AG04450 (cell line): ENCODE measurements around the gene GH2. TPM values are rescaled to one million over a fixed set of nuclear protein-coding genes. Genes with fewer than 3 reads are reported as not detected.
"Not testable (repeated sequence)": the region's sequence is repeated elsewhere in the genome, so short reads cannot be mapped to it uniquely, and the experiment has no call there.

Experiments used
- CTCF ChIA-PET: fragments of 300-600, 350-600 bp; formaldehyde crosslinking; extraction: SDS; loops from one replicate; lab custom pipeline; 2022; ENCODE audit warnings: antibody characterized with exemption, inconsistent platforms; lab: Charles Lee
- POLR2A ChIA-PET: fragments of 350-600 bp; formaldehyde crosslinking; extraction: SDS; loops from one replicate; lab custom pipeline; 2021; ENCODE audit warnings: antibody characterized with exemption, inconsistent platforms; lab: Yijun Ruan, JAX
- DNase-seq: peaks from one replicate; pipeline ENCODE4 v3.0.0-alpha.2; 2011; ENCODE audit warnings: low read depth, low spot score
- H3K27ac ChIP-seq: one replicate; pipeline ENCODE4 v1.5.1; 2012; ENCODE audit warnings: low read depth, low read length, control low read depth
- H3K27me3 ChIP-seq: one replicate; pipeline ENCODE4 v1.6.0; 2012; ENCODE audit warnings: low read length; ENCODE audit not compliant: control insufficient read depth, insufficient read depth
- H3K4me3 ChIP-seq: 2 replicates; pipeline ENCODE4 v1.5.1; 2011; ENCODE audit warnings: mild to moderate bottlenecking, low read depth, low read length, control low read depth
- H3K9me3 ChIP-seq: 2 replicates; pipeline ENCODE4 v1.5.1; 2012; ENCODE audit warnings: low read length; ENCODE audit not compliant: control insufficient read depth, insufficient read depth
- polyA plus RNA-seq: library from polyadenylated mRNA; depleted of rRNA; stranded (reverse); fragments of >200 nt; gene quantifications from 2 replicates; pipeline ENCODE4 v1.2.3, GENCODE V29; 2011
- TF ChIP-seq, protein P1 (sequence below): IDR thresholded peaks from 2 replicates; pipeline ENCODE4 v1.5.1; 2011; ENCODE audit warnings: low read depth, low read length, control low read depth, inconsistent platforms

The GH2 gene
- polyA plus RNA-seq, 1 experiment: not detected

DNA sequence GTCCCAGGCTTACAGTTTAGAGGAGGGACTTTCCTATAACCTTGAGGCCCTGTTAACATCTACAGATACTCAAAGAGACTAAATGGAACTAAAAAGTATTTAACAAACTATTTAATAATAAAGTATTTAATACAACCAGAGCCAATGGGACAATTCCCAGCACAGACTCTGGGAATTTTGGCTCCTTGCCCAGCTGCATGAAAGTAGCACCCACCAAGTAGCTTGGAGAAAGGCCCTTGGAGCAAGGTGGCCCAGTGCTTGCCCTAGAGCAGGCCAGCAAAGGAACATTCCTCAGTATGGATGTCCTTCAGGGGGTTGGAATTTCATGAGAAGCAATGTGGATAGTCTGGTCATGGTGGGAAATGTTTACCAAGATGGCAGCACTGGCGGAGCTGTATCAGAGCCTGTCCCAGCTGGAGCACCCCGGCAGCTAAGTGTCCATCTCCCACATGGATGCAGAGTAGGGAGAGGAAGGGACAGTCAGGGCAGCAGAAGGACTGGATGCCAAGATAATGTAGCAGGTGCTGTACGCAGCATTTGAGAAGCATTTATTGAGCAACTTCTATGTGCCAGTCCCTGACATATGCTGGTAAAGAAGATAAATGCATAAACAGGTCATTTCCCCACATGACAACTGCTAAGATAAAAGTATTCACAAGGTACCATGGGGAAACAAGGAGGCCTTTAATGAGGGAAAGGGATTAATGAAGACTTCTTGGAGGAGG is 34.1 kb downstream of the GH2 start:
- no peak overlapping the region for H3K4me3 ChIP-seq
- peaks cover 8% of the 10 kb centered on the region for H3K27me3 ChIP-seq
- ChIA-PET CTCF (no interaction called here), POLR2A (no interaction called here)
- peaks cover 15% of the 10 kb centered on the region for H3K9me3 ChIP-seq
- TF ChIP-seq, protein P1, sequence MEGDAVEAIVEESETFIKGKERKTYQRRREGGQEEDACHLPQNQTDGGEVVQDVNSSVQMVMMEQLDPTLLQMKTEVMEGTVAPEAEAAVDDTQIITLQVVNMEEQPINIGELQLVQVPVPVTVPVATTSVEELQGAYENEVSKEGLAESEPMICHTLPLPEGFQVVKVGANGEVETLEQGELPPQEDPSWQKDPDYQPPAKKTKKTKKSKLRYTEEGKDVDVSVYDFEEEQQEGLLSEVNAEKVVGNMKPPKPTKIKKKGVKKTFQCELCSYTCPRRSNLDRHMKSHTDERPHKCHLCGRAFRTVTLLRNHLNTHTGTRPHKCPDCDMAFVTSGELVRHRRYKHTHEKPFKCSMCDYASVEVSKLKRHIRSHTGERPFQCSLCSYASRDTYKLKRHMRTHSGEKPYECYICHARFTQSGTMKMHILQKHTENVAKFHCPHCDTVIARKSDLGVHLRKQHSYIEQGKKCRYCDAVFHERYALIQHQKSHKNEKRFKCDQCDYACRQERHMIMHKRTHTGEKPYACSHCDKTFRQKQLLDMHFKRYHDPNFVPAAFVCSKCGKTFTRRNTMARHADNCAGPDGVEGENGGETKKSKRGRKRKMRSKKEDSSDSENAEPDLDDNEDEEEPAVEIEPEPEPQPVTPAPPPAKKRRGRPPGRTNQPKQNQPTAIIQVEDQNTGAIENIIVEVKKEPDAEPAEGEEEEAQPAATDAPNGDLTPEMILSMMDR: no peak
- no peak overlapping the region for H3K27ac ChIP-seq
- DNase-seq: no peak

DNA sequence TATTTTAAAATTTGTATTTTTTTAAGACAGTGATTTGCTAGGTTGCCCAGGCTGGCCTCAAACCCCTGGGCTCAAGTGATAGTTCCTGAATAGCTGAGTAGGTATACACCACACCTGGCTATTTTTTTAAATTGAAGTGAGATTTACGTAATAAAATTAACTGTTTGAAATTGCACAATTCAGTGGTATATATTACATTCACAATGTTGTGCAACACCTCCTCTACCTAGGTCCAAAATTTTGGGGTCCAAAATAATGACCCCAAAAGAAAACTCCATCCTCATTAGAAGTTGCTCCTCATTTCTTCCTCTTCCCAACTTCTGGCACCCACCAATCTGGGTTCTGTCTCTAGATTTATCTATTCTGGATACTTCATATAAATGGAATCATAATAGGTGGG is 36.2 kb downstream of the GH2 start:
- Histone ChIP-seq H3K27ac (no peak overlapping the region), H3K27me3 (peaks cover 4% of the 10 kb centered on the region), H3K9me3 (peaks cover 15% of the 10 kb centered on the region), H3K4me3 (no peak overlapping the region)
- TF ChIP-seq, protein P1: no peak
- no peak for DNase-seq
- CTCF ChIA-PET: interaction anchor here (1.5 kb wide), 1 partner anchor 11 kb away, joined by 5 read pairs; no protein-coding TSS in a partner anchor
- POLR2A ChIA-PET: no interaction called here

DNA sequence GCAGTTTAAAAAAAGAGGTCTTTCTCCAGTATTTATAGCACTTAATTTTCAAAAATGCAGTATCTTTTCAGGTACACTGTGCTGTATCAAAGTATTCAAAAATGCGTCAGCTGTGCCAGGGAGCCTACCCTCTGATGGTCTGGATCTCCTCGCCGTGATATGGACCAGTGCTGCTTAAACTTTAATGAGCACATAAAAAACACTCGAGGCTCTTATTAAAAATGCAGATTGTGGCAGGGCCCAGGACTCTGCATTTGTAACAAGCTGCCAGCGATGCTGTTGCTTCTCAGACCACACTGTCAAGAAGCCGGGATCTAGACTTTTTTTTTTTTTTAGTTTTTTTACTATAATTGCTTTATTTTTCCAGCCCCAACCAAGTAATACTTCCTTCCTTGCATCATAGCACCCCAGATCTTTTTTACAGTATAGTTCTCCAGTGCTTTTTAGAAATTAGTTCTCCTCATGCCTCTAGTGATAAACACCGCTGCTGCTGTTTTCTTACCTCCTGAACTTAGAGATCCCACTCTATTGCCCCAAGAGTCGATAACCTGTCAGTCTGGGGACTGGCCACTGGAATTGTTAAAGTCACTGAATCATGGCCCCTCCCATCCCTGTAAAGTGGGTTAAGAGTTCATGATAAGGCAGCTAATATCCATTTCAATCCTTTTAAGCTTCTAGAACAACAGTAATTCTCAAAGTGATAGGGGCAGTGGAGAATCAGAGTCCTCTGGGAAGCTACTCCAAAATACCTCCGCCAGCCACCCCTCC is 37.6 kb downstream of the GH2 start:
- no peak overlapping the region for H3K4me3 ChIP-seq
- H3K27me3 ChIP-seq: no peaks in the 10 kb centered on the region
- TF ChIP-seq, protein P1: no peak
- POLR2A ChIA-PET: interaction anchor here (0.5 to 1.5 kb wide), 10 partner anchors 18 to 661 kb away, joined by 3 to 12 read pairs (median 6); partner anchors contain the start of genes CCDC47 and DDX42
- H3K9me3 ChIP-seq: peaks cover 8% of the 10 kb centered on the region
- DNase-seq: no peak
- CTCF ChIA-PET: interaction anchor here (0.6 to 1.5 kb wide), 7 partner anchors 10 to 1200 kb away, joined by 3 to 6 read pairs (median 4); partner anchors contain the start of gene CSHL1
- H3K27ac ChIP-seq: peak overlapping the region; percentile 77

DNA sequence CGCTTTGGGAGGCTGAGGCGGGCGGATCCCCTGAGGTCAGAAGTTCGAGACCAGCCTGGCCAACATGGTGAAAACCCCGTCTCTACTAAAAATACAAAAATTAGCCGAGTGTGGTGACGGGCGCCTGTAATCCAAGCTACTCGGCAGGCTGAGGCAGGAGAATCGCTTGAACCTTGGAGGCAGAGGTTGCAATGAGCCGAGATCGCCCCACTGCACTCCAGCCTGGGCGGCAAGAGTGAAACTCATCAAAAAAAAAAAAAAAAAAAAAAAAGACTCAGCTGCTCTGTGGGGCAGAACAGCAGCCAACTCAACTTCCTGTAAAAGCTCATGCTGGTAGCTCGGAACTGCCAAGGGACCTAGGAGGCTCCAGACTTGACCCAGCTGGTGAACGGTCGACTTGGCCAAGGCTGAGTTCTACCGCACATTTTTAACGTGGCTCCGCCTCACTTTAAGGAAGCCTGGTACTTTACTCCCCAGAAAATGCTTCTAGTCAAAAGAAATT is 38.3 kb downstream of the GH2 start:
- Histone ChIP-seq H3K4me3 (peak overlapping the region; percentile 61), H3K27ac (peak overlapping the region; percentile 77)
- H3K9me3 ChIP-seq, H3K27me3 ChIP-seq: not testable (repeated sequence)
- CTCF ChIA-PET: interaction anchor here (0.6 to 1.5 kb wide), 5 partner anchors 9 to 1201 kb away, joined by 3 to 6 read pairs (median 4); partner anchors contain the start of gene CSHL1
- POLR2A ChIA-PET: interaction anchor here (0.5 to 1.5 kb wide), 11 partner anchors 17 to 662 kb away, joined by 3 to 12 read pairs (median 6); partner anchors contain the start of genes CCDC47 and DDX42
- peak; percentile 44 for DNase-seq

DNA sequence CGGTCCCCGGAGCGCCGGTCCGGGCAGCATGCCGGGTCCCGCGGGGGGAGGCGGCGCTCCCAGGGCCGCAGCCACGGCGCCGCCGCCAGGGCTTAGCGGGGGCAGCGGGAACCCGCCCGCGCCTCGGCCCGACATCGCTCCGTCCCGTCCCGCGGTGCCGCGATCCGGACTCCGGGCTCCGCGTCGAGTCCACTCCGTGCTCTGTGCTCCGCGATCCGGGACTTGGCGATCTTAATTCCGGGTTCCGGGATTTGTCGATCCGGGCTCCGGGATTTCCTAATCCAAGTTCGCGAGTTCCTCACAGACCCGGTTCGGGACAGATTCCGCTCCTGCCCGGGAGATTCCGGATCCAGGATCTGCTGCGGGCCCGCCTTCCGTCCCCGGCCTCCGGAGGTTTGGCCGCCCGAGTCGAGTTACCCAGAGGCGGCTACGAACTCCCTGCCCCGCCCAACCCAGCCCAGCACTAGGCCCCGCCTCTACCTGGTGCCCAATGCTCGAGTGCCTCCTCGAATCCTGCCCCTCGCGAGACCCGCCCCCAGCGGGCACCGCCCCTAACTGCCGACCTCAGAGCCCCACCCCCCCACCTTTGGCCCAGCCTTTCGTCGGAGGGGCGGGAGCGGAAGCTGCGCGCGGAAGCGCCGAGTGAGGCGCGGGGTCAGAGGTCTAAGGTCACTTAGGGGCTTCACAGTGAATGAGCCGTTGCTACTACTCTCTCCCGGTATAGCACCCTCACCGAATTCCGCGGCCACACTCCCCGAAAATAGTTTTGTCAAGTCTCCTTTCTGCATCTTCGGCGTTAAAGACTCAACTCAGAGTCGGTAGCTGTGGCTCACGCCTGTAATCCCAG is 39.0 kb downstream of the GH2 start, which contains the start of gene SMARCD2:
Gene SMARCD2 (minus strand): TSS at position 146 of the 847 bp plus-strand sequence. CDS start 11 bp downstream, at position 135.
- H3K4me3 ChIP-seq: peak within 1 kb of the TSS; percentile 88
- TF ChIP-seq, protein P1: no peak
- peak; percentile 99 for DNase-seq
- ChIA-PET POLR2A (interaction anchor here (0.6 to 1.7 kb wide), 8 partner anchors 16 to 663 kb away, joined by 3 to 12 read pairs (median 4); partner anchors contain the start of genes CCDC47 and DDX42), CTCF (interaction anchor here (0.7 kb wide), 1 partner anchor 8 kb away, joined by 3 read pairs; no protein-coding TSS in a partner anchor)
- H3K27ac ChIP-seq: peak within 1 kb of the TSS; percentile 77
- no peaks in the 10 kb centered on the region; the same call in 1 of the 2 replicates for H3K9me3 ChIP-seq
- H3K27me3 ChIP-seq: no peaks in the 10 kb centered on the region
